SU-DHL-6 (cell line): ENCODE data around the gene CLASP1.

Experiments
- EZH2phosphoT487 ChIP-seq: fragments of 200-600 bp; sonication (generic), shearing (Covaris generic); conservative IDR thresholded peaks from 2 replicates; pipeline ENCODE4 v1.6.1; 2018; ENCODE audit warnings: mild to moderate bottlenecking, antibody characterized with exemption, low read length, moderate library complexity, mixed read lengths
- TF ChIP-seq, protein P1 (sequence below): fragments of 200-600 bp; sonication (generic); IDR thresholded peaks from one replicate; pipeline ENCODE4 v1.5.1; 2017; ENCODE audit warnings: antibody characterized with exemption, mild to moderate bottlenecking, low read length, moderate library complexity; ENCODE audit not compliant: insufficient read depth, poor library complexity, severe bottlenecking

DNA sequence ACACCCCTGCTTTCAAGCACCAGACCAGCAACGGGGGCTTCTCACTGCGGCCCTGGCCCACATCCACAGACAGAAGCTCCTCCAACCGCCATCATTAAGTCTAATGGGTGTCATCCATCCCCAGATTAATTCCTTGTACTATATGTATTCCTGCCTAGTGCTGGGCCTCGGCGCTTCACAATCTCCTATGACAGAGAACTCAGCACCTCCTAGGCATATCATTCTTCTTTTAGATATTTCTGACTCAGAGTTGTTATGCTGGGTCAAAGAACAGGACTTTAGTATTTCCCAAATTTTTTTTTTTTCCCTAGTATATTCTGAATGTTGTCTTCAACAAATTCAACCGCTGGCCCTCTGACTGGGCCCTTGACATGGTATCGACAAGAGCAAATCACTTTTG lies 281.1 kb downstream of the CLASP1 start:
- no peak for TF ChIP-seq EZH2phosphoT487
- TF ChIP-seq, protein P1, sequence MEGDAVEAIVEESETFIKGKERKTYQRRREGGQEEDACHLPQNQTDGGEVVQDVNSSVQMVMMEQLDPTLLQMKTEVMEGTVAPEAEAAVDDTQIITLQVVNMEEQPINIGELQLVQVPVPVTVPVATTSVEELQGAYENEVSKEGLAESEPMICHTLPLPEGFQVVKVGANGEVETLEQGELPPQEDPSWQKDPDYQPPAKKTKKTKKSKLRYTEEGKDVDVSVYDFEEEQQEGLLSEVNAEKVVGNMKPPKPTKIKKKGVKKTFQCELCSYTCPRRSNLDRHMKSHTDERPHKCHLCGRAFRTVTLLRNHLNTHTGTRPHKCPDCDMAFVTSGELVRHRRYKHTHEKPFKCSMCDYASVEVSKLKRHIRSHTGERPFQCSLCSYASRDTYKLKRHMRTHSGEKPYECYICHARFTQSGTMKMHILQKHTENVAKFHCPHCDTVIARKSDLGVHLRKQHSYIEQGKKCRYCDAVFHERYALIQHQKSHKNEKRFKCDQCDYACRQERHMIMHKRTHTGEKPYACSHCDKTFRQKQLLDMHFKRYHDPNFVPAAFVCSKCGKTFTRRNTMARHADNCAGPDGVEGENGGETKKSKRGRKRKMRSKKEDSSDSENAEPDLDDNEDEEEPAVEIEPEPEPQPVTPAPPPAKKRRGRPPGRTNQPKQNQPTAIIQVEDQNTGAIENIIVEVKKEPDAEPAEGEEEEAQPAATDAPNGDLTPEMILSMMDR: no peak
